NCI-H1105 (cell line): ENCODE data around the gene MGAT4C.
"Not testable (repeated sequence)": the region's sequence is repeated elsewhere in the genome, so short reads cannot be mapped to it uniquely, and the experiment has no call there.

Experiments used
- DNase-seq: peaks from one replicate; lab custom pipeline; 2025; lab: John Stamatoyannopoulos, UW

MGAT4C gene

GRCh38 chr12:86256163-86256562 is at the start of gene MGAT4C:
Gene MGAT4C (minus strand): TSS chr12:86256391.
- DNase-seq, result peak; percentile 95

DNA sequence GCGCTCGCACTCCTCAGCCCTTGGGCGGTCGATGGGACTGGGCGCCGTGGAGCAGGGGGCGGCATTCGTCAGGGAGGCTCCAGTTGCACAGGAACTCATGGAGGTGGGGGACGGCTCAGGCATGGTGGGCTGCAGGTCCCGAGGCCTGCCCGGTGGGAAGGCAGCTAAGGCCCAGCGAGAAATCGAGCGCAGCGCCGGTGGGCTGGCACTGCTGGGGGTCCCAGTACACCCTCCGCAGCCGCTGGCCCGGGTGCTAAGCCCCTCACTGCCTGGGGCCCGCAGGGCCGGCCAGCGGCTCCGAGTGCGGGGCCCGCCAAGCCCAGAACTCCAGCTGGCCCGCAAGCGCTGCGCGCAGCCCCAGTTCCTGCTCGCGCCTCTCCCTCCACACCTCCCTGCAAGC is 40.2 kb upstream of the MGAT4C start:
- not testable (repeated sequence) for DNase-seq

- no peak for DNase-seq
These were observed 37.6 kb upstream of the MGAT4C start for GRCh38 chr12:86293682-86294240.

GRCh38 chr12:86292480-86292879 is 36.3 kb upstream of the MGAT4C start:
- no peak for DNase-seq

DNA sequence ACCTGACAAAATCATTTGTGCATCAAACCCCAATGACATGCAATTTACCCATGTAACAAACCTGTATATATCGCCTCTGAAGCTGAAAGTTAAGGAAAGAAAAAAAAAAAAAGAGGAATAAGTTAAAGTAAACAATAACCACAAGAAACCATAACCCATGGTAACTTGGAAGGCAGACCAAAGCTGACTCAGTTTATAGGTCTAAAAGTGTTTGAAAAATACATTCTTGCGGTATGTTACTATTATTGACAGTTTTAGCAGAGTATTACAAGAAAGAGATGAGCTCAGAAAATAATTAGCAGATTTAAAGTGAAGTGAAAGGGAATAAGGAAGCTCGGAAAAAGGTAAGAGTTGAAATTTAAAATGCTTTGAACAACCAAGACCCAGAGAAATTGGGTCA is 34.4 kb upstream of the MGAT4C start:
- no peak for DNase-seq

- DNase-seq, result no peak
These were observed 29.9 kb upstream of the MGAT4C start for GRCh38 chr12:86286119-86286518.

DNA sequence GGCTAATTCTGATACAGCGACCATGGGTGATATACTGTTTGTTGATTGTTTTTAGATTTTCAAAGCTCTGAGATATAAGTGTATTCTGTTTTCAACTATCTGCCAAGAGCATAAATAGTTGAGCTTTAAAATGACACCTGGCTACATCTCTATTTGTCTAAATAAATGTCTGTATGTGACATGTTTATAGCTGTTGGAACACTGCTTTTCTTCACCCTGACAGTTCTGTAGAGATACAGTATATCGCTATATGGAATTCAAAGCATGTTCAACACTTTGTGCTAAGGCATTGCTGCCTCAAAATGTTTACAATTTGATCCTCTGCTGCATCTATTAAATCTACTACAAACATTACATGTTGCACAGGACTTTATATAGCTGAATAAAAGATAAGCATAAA is 27.4 kb upstream of the MGAT4C start:
- no peak for DNase-seq

GRCh38 chr12:86275356-86275755 is 19.2 kb upstream of the MGAT4C start:
- DNase-seq, result no peak

DNA sequence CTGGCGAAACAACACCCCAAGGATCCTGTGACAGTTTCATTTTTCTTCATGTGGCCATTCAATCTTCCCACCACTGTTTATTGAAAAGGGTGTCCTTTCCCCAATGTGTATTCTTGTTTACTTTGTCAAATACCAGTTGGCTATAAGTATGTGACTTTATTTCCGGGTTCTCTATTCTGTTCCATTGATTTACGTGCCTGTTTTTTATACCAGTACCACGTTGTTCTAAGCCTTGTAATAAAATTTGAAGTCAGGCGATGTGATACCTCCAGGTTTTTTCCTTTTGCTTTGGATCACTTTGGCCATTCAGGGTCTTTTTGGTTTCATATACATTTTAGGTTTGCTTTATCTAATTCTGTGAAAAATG is 9.1 kb upstream of the MGAT4C start:
- no peak for DNase-seq

DNA sequence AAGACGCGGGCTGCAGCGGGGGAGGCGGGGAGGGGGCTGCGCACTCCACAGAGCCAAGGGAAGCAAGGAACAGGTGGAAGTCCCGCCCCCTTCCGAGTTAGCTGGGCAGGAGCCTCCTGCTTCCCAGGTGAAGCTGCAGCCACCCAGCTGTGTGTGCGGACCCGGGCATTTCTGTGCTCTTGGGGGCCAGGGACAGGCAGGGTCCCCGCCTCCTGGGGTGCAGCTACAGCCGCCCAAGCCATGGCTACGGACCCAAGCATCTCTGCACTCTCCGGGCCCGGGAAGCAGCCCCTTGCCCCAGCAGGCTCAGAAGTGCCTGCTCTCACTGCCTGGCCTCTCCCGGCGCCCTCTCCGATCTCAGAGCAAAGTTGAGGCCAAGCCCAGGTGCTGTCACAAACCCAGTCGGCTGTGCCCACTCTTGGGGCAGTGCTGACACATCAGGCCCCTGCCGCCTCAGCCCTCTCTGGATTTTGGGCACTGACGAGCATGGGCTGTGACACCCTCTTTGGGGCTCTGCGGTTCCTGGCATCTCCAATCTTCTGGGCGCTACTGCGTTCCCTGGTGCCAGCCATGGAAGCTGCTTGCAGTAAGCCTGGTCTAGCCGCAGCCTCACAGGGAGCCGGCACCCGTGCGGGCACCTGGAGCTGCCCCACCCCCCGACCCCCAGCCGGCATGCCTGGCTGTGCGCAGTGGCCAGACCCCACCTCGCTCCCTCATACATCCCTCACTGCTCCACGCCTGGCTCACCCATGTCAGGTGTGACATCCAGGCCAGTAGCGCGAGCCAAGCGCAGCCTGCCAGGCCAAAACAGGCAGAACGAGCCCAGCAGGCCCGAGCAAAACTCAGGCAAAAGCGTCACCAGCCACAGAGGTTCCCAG is 8.5 kb upstream of the MGAT4C start:
- peak; percentile 76 for DNase-seq

- no peak for DNase-seq
These were observed 5.4 kb upstream of the MGAT4C start for GRCh38 chr12:86261578-86261977.

DNA sequence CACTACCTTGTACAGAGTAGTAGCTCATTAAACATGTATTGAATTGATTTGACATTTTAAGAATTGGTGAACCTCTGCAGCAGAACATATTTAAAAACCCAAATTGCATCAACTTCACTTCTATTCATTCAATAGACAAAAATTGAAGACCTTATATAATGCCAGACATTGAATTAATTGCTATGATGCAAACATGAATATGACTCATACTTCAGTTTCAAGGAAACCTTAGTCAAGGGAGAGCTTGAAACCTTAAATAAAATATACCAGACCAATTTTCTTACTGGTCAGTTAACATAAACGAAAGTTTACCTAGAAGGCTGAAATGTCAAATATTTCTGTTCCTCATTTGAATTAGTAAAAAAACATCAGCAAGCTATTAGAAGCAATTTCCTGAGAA is 5.0 kb upstream of the MGAT4C start:
- DNase-seq, result no peak

DNA sequence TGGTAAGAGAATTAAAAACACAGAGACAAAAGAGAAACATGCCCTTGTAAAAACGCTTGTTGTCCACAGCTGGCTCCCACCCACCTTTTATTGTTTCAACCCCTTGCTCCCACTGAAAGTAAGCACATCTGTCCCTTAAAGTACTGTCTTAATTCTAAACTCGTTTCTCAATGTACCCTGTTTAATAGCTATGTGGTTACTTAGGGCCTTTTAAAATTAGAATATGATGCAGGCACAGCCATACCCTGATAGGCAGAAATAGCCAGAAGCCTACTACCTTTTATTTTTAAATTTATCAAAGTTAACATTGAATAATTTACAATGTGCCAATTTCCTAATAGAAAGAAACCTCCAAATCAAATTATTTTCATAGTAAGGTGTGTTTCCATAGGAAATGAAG is 4.0 kb upstream of the MGAT4C start:
- no peak for DNase-seq

DNA sequence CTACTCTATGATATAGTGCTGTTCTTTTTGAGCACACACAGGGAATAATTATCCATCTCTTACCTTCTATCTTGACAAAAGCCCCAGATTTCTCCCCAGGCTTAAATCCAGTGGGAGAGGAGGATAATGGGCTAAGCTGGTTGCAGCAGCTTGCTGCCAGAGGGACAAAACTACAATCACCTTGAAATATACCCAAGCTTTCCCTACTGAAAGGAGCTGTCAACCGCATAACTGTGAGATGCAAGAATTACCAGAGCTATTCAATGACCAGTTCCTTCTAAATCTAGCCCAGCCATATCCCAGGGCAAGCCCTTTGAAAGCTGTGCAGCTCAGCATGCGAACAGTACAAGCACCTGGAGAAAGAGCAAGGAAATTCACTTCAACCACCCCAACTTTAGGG is 943 bp upstream of the MGAT4C start:
- no peak for DNase-seq

DNA sequence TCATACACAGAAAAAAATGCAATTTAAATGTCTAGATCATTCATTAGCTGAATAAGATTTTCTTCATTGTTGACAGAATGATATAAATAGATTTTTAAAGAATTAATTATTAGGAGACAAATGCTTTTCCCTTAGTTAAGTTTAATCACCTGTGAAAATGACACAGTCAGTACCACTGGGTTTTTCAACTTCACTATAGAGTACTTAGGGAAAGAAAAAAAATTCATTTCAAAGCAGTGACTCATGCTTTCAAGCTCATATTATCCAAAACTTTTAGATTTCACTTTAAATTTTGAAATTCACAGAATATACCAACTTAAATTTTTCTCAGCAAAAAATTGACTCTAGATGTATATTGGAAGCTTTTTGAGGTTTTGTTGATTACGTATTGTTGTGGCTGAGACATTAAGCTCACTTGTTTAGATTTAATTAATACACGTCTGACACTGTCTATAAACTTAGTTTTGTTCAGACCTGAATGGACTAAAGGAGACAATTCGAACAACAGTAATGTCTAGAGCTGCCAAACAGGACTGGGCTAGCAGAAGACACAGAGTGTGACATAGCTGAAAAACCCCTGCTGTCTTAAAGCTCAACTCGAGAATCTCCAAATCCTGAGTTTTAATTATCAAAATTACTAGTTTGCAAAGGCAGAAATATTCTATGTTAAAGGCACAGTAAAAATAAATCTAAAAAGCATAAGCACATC is 1.6 kb downstream of the MGAT4C start:
- DNase-seq, result peak; percentile 4

DNA sequence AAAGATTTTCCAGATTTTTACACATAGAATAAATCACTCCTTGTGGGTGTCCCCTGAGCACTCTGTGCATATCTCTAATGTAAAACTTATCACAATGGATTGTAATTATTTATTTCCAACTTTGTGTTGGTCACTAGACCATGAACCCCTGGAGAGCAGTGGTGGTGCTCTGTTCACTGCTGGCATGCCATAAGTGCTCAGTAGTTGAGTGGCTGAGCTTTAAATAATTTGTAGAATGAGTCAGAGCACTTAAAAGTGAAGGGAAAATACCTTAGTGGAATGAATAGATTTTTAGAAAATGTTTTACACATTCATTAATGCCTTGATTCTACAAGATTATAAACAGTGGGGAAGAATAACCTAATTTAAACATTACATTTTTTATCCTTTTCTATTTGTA is 6.3 kb downstream of the MGAT4C start:
- DNase-seq, result no peak

- DNase-seq, result no peak
These were observed 6.9 kb downstream of the MGAT4C start for GRCh38 chr12:86249276-86249675.

DNA sequence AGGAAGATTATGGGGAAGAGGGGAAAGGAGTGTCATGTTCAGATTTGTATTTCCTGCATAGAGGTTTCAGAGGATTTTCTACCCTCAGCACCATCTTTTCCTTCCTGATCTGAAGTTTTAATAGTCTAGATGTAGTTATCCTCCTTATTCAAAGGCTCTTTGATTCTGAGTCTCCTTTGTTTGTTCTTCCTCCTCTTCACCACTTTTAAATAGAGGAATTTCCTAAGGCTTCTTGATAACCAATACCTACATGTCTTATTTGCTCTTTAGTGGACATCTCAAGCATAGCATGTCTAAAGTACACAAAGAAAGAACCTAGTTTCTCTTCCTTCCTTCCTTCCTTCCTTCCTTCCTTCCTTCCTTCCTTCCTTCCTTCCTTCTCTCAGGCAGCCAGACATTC is 8.3 kb downstream of the MGAT4C start:
- DNase-seq, result no peak

DNA sequence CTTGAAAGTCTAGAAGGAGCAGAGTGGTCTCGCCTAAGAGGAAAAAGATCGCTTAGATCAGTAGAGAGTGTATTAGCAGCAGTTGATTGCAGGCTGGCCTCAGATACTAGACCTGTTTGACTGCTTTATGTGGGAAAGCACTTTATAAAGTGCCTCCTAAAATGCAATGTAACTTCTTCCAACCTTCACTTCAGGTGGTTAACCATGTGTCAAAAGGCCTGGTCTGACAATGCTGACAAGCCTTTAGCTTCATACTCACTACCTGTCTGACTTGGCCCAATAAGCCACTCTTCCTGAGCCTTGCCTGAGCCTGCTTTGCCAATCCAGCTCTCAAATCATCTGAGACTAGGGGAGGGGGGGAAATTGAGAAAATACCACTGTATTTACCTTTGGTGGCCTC is 14.6 kb downstream of the MGAT4C start:
- DNase-seq, result no peak

- DNase-seq, result no peak
These were observed 21.8 kb downstream of the MGAT4C start for GRCh38 chr12:86234316-86234855.

DNA sequence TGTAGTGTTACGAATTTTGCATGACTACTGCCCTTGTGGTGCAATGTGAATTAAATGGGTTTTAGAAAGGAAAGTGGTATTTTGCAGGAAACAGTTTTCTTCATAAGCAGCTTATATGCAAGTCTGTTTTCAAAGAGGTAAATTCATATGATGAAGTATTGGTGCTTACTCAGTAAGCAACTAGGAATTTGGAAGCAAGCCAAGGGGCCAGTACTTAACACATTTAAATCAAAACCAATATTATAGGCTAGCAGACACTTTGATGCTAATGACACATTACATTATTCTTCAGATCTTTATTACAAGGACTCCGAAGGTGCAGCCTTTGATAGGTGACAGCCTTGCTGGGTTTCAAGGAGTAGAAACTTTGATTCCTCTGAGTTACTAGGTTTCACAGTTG is 23.1 kb downstream of the MGAT4C start:
- DNase-seq, result peak; percentile 75

- no peak for DNase-seq
These were observed 25.6 kb downstream of the MGAT4C start for GRCh38 chr12:86230516-86231146.
